Loucy (cell line): ENCODE measurements around the gene HCN1.

Source experiments
- EZH2phosphoT487 ChIP-seq: fragments of 200-600 bp; IDR thresholded peaks from 2 replicates; pipeline ENCODE4 v1.6.1; 2018; ENCODE audit warnings: antibody characterized with exemption, mild to moderate bottlenecking, moderate library complexity, borderline replicate concordance
- TF ChIP-seq, protein P1 (sequence below): fragments of 200-600 bp; sonication (generic); conservative IDR thresholded peaks from 2 replicates; pipeline ENCODE4 v1.5.1; 2014; ENCODE audit warnings: mild to moderate bottlenecking, antibody characterized with exemption, low read length

DNA sequence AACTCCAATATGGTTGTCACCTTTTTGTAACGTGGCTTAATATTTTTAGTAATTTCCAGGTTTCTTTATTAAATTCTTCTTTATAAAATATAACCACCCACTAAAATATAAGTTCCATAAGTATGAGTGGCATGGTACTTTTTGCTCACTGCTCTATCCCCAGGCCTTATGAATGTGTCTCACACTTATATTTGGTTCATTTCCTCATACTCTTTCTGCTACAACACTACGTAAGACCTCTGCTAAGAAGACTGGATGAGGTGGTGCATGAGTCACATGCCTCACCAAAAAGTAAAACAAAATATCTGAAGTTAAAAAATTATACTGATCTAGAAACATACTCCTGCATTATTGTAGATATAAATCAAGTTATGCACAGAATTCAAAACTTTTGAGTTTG lies 400.9 kb downstream of the HCN1 start:
- TF ChIP-seq, protein P1, sequence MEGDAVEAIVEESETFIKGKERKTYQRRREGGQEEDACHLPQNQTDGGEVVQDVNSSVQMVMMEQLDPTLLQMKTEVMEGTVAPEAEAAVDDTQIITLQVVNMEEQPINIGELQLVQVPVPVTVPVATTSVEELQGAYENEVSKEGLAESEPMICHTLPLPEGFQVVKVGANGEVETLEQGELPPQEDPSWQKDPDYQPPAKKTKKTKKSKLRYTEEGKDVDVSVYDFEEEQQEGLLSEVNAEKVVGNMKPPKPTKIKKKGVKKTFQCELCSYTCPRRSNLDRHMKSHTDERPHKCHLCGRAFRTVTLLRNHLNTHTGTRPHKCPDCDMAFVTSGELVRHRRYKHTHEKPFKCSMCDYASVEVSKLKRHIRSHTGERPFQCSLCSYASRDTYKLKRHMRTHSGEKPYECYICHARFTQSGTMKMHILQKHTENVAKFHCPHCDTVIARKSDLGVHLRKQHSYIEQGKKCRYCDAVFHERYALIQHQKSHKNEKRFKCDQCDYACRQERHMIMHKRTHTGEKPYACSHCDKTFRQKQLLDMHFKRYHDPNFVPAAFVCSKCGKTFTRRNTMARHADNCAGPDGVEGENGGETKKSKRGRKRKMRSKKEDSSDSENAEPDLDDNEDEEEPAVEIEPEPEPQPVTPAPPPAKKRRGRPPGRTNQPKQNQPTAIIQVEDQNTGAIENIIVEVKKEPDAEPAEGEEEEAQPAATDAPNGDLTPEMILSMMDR: no peak
- TF ChIP-seq EZH2phosphoT487: no peak
